ENCODE measurements around the gene RALA. TPM values are rescaled to one million over a fixed set of nuclear protein-coding genes. Genes with fewer than 3 reads are reported as not detected.

RALA gene
- total and polyA plus RNA-seq, 2 experiments from 2014 or later = 43.5 to 231 TPM

DNA sequence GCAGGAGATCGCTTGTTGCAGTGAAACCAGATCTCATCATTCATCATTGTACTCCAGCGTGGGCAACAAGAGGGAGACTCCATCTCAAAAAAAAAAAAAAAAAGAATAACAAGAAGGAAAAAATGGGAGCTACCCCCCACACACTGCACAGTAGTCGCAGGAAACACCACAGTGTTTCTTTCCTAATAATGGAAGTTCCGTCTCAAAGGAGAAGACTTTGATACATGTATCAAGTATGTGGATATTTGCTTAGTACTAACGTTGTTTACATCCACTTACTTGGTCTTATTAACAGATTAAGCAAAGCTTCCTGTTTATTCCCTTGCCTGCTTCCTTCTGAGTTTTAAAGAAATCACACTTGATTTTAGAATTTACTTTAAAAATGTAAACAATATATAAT is 35.0 kb upstream of the RALA start:
- H3K4me1 Mint-ChIP-seq = peaks cover 13% of the 10 kb centered on the region
- Histone ChIP-seq H3K4me2 (no peak overlapping the region), H3K9me2 (ENCODE audit: insufficient read depth) (no peaks in the 10 kb centered on the region), H3K27ac (ENCODE audit: low read depth) (no peak overlapping the region), H3K27me3 (ENCODE audit: insufficient read depth) (no peaks in the 10 kb centered on the region), H3F3A (replicated peaks; ENCODE audit: low read depth) (no peaks in the 10 kb centered on the region), H3K36me3 (ENCODE audit: insufficient read depth) (no peaks in the 10 kb centered on the region), H3K4me3 (no peak overlapping the region), H3K4me1 (ENCODE audit: insufficient read depth) (peaks cover 13% of the 10 kb centered on the region), H3K79me2 (replicated peaks; ENCODE audit: insufficient read depth) (no peaks in the 10 kb centered on the region), H4K20me1 (replicated peaks; ENCODE audit: insufficient read depth) (no peaks in the 10 kb centered on the region), H2AFZ (no peak overlapping the region)
- no peak overlapping the region; the same call in 1 of the 2 replicates for H3K27ac Mint-ChIP-seq
- DNase-seq (ENCODE audit: low spot score) = no peak
- H3K9me3 Mint-ChIP-seq = no peaks in the 10 kb centered on the region
- no peaks in the 10 kb centered on the region for H3K36me3 Mint-ChIP-seq (ENCODE audit: low read depth)
- peaks cover 3% of the 10 kb centered on the region for H3K27me3 Mint-ChIP-seq (ENCODE audit: insufficient read depth, low read depth, poor library complexity)
- TF ChIP-seq ZNF331 (CRISPR knock-in tag; IDR thresholded peaks at IDR 0.05; ENCODE audit: low read depth) = no peak
- TF ChIP-seq, protein P1, sequence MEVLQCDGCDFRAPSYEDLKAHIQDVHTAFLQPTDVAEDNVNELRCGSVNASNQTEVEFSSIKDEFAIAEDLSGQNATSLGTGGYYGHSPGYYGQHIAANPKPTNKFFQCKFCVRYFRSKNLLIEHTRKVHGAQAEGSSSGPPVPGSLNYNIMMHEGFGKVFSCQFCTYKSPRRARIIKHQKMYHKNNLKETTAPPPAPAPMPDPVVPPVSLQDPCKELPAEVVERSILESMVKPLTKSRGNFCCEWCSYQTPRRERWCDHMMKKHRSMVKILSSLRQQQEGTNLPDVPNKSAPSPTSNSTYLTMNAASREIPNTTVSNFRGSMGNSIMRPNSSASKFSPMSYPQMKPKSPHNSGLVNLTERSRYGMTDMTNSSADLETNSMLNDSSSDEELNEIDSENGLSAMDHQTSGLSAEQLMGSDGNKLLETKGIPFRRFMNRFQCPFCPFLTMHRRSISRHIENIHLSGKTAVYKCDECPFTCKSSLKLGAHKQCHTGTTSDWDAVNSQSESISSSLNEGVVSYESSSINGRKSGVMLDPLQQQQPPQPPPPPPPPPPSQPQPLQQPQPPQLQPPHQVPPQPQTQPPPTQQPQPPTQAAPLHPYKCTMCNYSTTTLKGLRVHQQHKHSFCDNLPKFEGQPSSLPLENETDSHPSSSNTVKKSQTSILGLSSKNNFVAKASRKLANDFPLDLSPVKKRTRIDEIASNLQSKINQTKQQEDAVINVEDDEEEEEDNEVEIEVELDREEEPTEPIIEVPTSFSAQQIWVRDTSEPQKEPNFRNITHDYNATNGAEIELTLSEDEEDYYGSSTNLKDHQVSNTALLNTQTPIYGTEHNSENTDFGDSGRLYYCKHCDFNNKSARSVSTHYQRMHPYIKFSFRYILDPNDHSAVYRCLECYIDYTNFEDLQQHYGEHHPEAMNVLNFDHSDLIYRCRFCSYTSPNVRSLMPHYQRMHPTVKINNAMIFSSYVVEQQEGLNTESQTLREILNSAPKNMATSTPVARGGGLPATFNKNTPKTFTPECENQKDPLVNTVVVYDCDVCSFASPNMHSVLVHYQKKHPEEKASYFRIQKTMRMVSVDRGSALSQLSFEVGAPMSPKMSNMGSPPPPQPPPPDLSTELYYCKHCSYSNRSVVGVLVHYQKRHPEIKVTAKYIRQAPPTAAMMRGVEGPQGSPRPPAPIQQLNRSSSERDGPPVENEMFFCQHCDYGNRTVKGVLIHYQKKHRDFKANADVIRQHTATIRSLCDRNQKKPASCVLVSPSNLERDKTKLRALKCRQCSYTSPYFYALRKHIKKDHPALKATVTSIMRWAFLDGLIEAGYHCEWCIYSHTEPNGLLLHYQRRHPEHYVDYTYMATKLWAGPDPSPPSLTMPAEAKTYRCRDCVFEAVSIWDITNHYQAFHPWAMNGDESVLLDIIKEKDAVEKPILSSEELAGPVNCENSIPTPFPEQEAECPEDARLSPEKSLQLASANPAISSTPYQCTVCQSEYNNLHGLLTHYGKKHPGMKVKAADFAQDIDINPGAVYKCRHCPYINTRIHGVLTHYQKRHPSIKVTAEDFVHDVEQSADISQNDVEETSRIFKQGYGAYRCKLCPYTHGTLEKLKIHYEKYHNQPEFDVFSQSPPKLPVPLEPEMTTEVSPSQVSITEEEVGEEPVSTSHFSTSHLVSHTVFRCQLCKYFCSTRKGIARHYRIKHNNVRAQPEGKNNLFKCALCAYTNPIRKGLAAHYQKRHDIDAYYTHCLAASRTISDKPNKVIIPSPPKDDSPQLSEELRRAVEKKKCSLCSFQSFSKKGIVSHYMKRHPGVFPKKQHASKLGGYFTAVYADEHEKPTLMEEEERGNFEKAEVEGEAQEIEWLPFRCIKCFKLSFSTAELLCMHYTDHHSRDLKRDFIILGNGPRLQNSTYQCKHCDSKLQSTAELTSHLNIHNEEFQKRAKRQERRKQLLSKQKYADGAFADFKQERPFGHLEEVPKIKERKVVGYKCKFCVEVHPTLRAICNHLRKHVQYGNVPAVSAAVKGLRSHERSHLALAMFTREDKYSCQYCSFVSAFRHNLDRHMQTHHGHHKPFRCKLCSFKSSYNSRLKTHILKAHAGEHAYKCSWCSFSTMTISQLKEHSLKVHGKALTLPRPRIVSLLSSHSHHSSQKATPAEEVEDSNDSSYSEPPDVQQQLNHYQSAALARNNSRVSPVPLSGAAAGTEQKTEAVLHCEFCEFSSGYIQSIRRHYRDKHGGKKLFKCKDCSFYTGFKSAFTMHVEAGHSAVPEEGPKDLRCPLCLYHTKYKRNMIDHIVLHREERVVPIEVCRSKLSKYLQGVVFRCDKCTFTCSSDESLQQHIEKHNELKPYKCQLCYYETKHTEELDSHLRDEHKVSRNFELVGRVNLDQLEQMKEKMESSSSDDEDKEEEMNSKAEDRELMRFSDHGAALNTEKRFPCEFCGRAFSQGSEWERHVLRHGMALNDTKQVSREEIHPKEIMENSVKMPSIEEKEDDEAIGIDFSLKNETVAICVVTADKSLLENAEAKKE (CRISPR knock-in tag; IDR thresholded peaks at IDR 0.05) = no peak
- TF ChIP-seq, protein P2, sequence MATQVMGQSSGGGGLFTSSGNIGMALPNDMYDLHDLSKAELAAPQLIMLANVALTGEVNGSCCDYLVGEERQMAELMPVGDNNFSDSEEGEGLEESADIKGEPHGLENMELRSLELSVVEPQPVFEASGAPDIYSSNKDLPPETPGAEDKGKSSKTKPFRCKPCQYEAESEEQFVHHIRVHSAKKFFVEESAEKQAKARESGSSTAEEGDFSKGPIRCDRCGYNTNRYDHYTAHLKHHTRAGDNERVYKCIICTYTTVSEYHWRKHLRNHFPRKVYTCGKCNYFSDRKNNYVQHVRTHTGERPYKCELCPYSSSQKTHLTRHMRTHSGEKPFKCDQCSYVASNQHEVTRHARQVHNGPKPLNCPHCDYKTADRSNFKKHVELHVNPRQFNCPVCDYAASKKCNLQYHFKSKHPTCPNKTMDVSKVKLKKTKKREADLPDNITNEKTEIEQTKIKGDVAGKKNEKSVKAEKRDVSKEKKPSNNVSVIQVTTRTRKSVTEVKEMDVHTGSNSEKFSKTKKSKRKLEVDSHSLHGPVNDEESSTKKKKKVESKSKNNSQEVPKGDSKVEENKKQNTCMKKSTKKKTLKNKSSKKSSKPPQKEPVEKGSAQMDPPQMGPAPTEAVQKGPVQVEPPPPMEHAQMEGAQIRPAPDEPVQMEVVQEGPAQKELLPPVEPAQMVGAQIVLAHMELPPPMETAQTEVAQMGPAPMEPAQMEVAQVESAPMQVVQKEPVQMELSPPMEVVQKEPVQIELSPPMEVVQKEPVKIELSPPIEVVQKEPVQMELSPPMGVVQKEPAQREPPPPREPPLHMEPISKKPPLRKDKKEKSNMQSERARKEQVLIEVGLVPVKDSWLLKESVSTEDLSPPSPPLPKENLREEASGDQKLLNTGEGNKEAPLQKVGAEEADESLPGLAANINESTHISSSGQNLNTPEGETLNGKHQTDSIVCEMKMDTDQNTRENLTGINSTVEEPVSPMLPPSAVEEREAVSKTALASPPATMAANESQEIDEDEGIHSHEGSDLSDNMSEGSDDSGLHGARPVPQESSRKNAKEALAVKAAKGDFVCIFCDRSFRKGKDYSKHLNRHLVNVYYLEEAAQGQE (IDR thresholded peaks at IDR 0.05; ENCODE audit: unreplicated experiment) = no peak
- no peak for TF ChIP-seq ZNF114 (CRISPR knock-in tag; IDR thresholded peaks at IDR 0.05)
- no peak for TF ChIP-seq CREB1 (CRISPR knock-in tag; IDR thresholded peaks at IDR 0.05; ENCODE audit: low read depth)
- no peak for TF ChIP-seq STAT1 (IDR thresholded peaks at IDR 0.05; ENCODE audit: unreplicated experiment)
- no peak for TF ChIP-seq EZH2phosphoT487 (IDR thresholded peaks at IDR 0.05; ENCODE audit: unreplicated experiment)
- TF ChIP-seq, protein P3, sequence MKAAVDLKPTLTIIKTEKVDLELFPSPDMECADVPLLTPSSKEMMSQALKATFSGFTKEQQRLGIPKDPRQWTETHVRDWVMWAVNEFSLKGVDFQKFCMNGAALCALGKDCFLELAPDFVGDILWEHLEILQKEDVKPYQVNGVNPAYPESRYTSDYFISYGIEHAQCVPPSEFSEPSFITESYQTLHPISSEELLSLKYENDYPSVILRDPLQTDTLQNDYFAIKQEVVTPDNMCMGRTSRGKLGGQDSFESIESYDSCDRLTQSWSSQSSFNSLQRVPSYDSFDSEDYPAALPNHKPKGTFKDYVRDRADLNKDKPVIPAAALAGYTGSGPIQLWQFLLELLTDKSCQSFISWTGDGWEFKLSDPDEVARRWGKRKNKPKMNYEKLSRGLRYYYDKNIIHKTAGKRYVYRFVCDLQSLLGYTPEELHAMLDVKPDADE (IDR thresholded peaks at IDR 0.05) = no peak
- TF ChIP-seq POLR2AphosphoS5 (IDR thresholded peaks at IDR 0.05; ENCODE audit: low read depth) = no peak
- TF ChIP-seq NANOG (IDR thresholded peaks at IDR 0.05; ENCODE audit: borderline replicate concordance) = no peak
- TF ChIP-seq JUNB (IDR thresholded peaks at IDR 0.05; ENCODE audit: unreplicated experiment) = no peak
- TF ChIP-seq, protein P4, sequence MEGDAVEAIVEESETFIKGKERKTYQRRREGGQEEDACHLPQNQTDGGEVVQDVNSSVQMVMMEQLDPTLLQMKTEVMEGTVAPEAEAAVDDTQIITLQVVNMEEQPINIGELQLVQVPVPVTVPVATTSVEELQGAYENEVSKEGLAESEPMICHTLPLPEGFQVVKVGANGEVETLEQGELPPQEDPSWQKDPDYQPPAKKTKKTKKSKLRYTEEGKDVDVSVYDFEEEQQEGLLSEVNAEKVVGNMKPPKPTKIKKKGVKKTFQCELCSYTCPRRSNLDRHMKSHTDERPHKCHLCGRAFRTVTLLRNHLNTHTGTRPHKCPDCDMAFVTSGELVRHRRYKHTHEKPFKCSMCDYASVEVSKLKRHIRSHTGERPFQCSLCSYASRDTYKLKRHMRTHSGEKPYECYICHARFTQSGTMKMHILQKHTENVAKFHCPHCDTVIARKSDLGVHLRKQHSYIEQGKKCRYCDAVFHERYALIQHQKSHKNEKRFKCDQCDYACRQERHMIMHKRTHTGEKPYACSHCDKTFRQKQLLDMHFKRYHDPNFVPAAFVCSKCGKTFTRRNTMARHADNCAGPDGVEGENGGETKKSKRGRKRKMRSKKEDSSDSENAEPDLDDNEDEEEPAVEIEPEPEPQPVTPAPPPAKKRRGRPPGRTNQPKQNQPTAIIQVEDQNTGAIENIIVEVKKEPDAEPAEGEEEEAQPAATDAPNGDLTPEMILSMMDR (conservative IDR thresholded peaks at IDR 0.05; ENCODE audit: low read depth in 2 of 2) = no peak
- no peak for TF ChIP-seq EZH2 (IDR thresholded peaks at IDR 0.05; ENCODE audit: low read depth, unreplicated experiment)
- H3K4me3 Mint-ChIP-seq = no peak overlapping the region
- ATAC-seq = no peak

Measured in GM23338 (cell line).